ENCODE data around the gene FBXL5. TPM values are rescaled to one million over a fixed set of nuclear protein-coding genes. Genes with fewer than 3 reads are reported as not detected.

Gene FBXL5
- total RNA-seq, 1 donor from 2014 or later = 54.4 TPM

DNA sequence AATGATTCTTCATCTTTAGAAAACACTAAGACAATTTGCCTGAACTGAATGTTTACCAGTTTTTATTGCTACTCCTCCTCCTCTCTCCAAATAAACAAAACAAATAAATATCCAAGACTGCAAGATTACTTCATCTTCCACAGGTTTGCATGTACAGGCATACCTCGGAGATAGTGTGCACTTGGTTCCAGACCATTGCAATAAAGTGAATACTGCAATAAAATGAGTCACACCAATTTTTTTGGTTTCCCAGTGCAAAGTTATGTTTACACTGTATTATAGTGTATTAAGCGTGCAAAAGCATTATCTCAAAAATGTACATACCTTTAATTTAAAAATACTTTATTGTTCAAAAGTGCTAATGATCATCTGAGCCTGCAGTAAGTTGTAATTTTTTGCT is 53.3 kb downstream of the FBXL5 start:
- Mint-ChIP-seq H3K4me3 (ENCODE audit: unreplicated experiment) (no peak overlapping the region), H3K36me3 (ENCODE audit: low read depth) (peaks cover 45% of the 10 kb centered on the region), H3K27me3 (ENCODE audit: low read depth) (no peaks in the 10 kb centered on the region), H3K9me3 (ENCODE audit: low read depth) (peaks cover 5% of the 10 kb centered on the region), H3K27ac (ENCODE audit: unreplicated experiment) (no peak overlapping the region), H3K4me1 (ENCODE audit: low read depth) (peaks cover 16% of the 10 kb centered on the region)
- TF ChIP-seq, protein P1, sequence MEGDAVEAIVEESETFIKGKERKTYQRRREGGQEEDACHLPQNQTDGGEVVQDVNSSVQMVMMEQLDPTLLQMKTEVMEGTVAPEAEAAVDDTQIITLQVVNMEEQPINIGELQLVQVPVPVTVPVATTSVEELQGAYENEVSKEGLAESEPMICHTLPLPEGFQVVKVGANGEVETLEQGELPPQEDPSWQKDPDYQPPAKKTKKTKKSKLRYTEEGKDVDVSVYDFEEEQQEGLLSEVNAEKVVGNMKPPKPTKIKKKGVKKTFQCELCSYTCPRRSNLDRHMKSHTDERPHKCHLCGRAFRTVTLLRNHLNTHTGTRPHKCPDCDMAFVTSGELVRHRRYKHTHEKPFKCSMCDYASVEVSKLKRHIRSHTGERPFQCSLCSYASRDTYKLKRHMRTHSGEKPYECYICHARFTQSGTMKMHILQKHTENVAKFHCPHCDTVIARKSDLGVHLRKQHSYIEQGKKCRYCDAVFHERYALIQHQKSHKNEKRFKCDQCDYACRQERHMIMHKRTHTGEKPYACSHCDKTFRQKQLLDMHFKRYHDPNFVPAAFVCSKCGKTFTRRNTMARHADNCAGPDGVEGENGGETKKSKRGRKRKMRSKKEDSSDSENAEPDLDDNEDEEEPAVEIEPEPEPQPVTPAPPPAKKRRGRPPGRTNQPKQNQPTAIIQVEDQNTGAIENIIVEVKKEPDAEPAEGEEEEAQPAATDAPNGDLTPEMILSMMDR (IDR thresholded peaks at IDR 0.05) = no peak
- no peak for DNase-seq (ENCODE audit: low spot score)

DNA sequence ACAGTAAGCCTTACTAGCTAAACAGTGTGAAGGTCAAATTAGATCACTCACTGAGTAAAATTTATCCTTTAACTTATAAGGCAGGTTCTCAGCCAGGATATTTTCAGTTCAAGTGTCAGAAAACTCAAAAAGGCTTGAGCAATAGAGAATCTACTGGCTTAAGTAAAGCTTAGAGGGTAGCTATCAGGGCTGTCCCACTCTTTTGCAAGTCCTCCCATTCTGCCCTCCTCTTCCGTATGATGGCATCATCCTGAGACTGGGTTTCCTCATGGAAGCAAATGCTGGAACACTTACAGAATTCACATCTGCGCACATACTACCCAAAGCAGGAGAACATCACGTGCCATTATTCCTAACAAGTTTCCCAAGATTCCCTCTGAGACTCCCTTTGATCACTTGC is 55.0 kb downstream of the FBXL5 start:
- peaks cover 40% of the 10 kb centered on the region for H3K36me3 Mint-ChIP-seq (ENCODE audit: low read depth)
- H3K4me3 Mint-ChIP-seq (ENCODE audit: unreplicated experiment) = no peak overlapping the region
- H3K4me1 Mint-ChIP-seq (ENCODE audit: low read depth) = peaks cover 12% of the 10 kb centered on the region
- peak overlapping the region; percentile 18 for H3K27ac Mint-ChIP-seq (ENCODE audit: unreplicated experiment)
- no peaks in the 10 kb centered on the region for H3K27me3 Mint-ChIP-seq (ENCODE audit: low read depth)
- no peak for DNase-seq (ENCODE audit: low spot score)
- TF ChIP-seq, protein P1 (IDR thresholded peaks at IDR 0.05) = no peak
- peaks cover 5% of the 10 kb centered on the region for H3K9me3 Mint-ChIP-seq (ENCODE audit: low read depth)

DNA sequence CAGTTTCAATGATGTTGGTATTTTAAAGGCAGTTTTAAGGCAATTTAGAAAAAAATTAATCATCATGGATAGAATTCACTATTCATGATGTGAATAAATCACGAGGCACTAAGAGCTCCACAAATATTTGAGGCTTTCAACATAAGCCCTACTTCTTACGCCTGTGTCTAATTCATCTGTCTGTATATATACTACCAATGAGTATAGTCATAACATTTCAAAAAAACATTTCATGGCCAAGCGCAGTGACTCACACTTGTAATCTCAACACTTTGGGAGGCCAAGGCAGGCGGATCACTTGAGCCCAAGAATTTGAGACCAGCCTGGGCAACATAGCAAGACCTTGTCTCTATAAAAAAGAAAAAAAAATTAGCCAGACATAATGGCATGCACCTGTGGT is 56.5 kb downstream of the FBXL5 start:
- TF ChIP-seq, protein P1 (IDR thresholded peaks at IDR 0.05) = no peak
- Mint-ChIP-seq H3K27me3 (ENCODE audit: low read depth) (no peaks in the 10 kb centered on the region), H3K4me3 (ENCODE audit: unreplicated experiment) (no peak overlapping the region), H3K27ac (ENCODE audit: unreplicated experiment) (no peak overlapping the region), H3K36me3 (ENCODE audit: low read depth) (peaks cover 31% of the 10 kb centered on the region), H3K9me3 (ENCODE audit: low read depth) (peaks cover 5% of the 10 kb centered on the region), H3K4me1 (ENCODE audit: low read depth) (peaks cover 12% of the 10 kb centered on the region)
- no peak for DNase-seq (ENCODE audit: low spot score)

DNA sequence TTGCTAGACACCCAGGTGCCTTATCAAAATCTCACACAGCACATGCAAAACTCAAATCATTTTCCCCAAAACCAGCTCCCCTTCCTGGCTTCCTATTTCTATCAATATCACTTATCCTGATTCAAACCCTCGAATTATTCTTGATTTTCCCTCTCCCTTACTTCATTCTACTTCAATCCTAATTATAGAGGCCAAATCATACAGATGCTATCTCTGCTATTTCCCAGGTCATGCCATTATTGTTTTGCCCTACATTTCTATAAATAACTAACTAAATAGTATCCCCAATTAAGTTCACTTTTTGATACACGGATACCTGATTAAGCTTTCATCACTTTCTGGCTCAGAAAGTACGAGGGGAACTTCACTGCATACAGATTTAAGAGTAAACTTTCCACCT is 62.4 kb downstream of the FBXL5 start:
- TF ChIP-seq, protein P1 (IDR thresholded peaks at IDR 0.05) = no peak
- Mint-ChIP-seq H3K9me3 (ENCODE audit: low read depth) (no peaks in the 10 kb centered on the region), H3K27me3 (ENCODE audit: low read depth) (no peaks in the 10 kb centered on the region), H3K4me1 (ENCODE audit: low read depth) (no peaks in the 10 kb centered on the region), H3K4me3 (ENCODE audit: unreplicated experiment) (no peak overlapping the region), H3K27ac (ENCODE audit: unreplicated experiment) (no peak overlapping the region), H3K36me3 (ENCODE audit: low read depth) (no peaks in the 10 kb centered on the region)
- no peak for DNase-seq (ENCODE audit: low spot score)

DNA sequence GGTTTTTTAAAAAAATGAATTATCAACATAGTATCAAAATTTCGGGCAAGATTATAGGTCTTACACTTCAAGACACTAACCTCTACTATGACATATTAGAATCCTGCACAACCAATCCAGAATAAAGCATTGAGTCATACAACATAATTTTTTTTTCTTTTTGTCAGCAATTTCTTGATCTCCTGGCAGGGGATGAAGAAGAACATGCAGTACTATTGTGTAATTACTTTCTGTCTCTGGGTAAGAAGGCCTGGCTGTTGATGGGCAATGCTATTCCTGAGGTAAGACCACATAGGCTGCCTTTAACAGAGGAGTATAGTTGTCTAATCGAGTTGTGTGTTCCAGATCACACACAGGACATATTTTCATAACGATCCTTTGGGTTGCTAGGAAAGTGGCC is 67.5 kb downstream of the FBXL5 start:
- no peak overlapping the region for H3K4me3 Mint-ChIP-seq (ENCODE audit: unreplicated experiment)
- H3K9me3 Mint-ChIP-seq (ENCODE audit: low read depth) = no peaks in the 10 kb centered on the region
- DNase-seq (ENCODE audit: low spot score) = no peak
- no peaks in the 10 kb centered on the region for H3K27me3 Mint-ChIP-seq (ENCODE audit: low read depth)
- H3K27ac Mint-ChIP-seq (ENCODE audit: unreplicated experiment) = no peak overlapping the region
- TF ChIP-seq, protein P1 (IDR thresholded peaks at IDR 0.05) = no peak
- peaks cover 3% of the 10 kb centered on the region for H3K36me3 Mint-ChIP-seq (ENCODE audit: low read depth)
- H3K4me1 Mint-ChIP-seq (ENCODE audit: low read depth) = no peaks in the 10 kb centered on the region
